ENCODE measurements around the gene SHC2.
"Not testable (repeated sequence)": the region's sequence is repeated elsewhere in the genome, so short reads cannot be mapped to it uniquely, and the experiment has no call there.

The SHC2 gene

DNA sequence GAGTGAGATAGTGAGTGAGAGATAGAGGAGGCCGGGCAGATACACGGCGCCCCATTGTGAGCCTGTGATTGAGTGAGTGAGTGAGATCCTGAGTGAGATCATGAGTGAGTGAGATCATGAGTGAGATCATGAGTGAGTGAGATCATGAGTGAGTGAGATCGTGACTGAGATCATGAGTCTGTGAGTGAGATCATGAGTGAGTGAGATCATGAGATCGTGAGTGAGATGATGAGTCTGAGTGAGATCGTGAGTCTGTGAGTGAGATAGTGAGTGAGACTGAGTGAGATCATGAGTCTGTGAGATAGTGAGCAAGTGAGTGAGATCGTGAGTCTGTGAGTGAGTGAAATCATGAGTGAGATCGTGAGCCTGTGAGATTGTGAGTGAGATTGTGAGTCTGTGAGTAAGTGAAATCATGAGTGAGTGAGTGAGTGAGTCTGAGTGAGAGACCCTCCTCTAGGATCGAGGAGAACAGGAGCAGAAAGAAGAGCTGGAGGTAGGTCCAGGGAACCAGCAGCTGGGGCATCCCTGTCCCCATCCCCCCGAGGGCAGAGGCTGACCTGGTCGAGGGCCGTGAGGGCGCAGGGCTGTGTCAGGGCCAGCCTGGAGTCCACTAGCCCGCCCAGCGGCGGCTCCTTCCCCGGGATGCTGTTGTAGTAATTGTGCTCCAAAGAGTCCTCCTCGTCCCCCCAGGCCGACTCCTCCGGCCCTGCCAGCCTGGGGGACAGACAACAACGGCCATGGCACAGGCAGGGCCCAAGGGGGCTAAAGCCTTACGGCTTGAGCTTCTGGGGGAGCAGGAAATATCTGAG, 26.5 kb downstream of the SHC2 start:
- POLR2A ChIA-PET = no interaction called here
- no peak for TF ChIP-seq ELF4 (IDR thresholded peaks at IDR 0.05)
- TF ChIP-seq, protein P1, sequence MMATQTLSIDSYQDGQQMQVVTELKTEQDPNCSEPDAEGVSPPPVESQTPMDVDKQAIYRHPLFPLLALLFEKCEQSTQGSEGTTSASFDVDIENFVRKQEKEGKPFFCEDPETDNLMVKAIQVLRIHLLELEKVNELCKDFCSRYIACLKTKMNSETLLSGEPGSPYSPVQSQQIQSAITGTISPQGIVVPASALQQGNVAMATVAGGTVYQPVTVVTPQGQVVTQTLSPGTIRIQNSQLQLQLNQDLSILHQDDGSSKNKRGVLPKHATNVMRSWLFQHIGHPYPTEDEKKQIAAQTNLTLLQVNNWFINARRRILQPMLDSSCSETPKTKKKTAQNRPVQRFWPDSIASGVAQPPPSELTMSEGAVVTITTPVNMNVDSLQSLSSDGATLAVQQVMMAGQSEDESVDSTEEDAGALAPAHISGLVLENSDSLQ (IDR thresholded peaks at IDR 0.05) = no peak
- TF ChIP-seq HDGF (IDR thresholded peaks at IDR 0.05; ENCODE audit: borderline replicate concordance) = no peak
- TF ChIP-seq ARNT (IDR thresholded peaks at IDR 0.05) = no peak
- no peak for TF ChIP-seq L3MBTL2 (conservative IDR thresholded peaks at IDR 0.05)
- no peak for TF ChIP-seq TARDBP (IDR thresholded peaks at IDR 0.05)
- no peak for TF ChIP-seq SUZ12 (IDR thresholded peaks at IDR 0.05)
- TF ChIP-seq CTBP1 (IDR thresholded peaks at IDR 0.05; ENCODE audit: borderline replicate concordance) = no peak
- TF ChIP-seq SP1 (IDR thresholded peaks at IDR 0.05) = no peak
- TF ChIP-seq BHLHE40 (IDR thresholded peaks at IDR 0.05; ENCODE audit: borderline replicate concordance) = no peak
- no peak for DNase-seq (ENCODE audit: extremely low spot score)
- CTCF ChIA-PET = no interaction called here

DNA sequence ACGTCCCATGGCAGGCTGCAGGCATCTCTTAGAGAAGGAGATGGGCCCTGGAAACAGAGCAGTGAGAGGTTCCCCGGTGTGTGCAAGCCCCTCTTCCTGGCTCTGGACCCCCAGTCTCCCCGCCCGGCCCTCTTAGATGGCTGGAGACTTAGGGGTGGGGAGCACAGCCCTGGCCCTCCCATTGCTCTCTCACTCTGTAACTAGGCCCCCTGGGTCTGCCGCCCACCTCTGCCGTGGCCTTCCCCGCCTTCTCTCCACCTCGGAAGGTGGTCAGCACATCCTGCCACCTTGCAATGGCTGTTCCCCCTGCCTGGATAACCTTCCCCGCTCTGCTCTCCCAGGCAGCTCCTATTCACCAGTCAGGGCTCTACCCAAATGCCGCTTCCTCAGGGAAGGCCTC, 30.1 kb downstream of the SHC2 start:
- CTCF ChIA-PET = no interaction called here
- DNase-seq (ENCODE audit: extremely low spot score) = no peak
- POLR2A ChIA-PET = no interaction called here
- no peak for TF ChIP-seq HDGF (IDR thresholded peaks at IDR 0.05; ENCODE audit: borderline replicate concordance)
- TF ChIP-seq FOXM1 (IDR thresholded peaks at IDR 0.05; ENCODE audit: borderline replicate concordance) = no peak
- TF ChIP-seq FOXA1 (IDR thresholded peaks at IDR 0.05) = no peak
- TF ChIP-seq L3MBTL2 (conservative IDR thresholded peaks at IDR 0.05) = no peak
- TF ChIP-seq FOXK2 (IDR thresholded peaks at IDR 0.05) = no peak
- TF ChIP-seq ELF4 (IDR thresholded peaks at IDR 0.05) = no peak
- no peak for TF ChIP-seq NFRKB (IDR thresholded peaks at IDR 0.05)
- no peak for TF ChIP-seq BHLHE40 (IDR thresholded peaks at IDR 0.05; ENCODE audit: borderline replicate concordance)

DNA sequence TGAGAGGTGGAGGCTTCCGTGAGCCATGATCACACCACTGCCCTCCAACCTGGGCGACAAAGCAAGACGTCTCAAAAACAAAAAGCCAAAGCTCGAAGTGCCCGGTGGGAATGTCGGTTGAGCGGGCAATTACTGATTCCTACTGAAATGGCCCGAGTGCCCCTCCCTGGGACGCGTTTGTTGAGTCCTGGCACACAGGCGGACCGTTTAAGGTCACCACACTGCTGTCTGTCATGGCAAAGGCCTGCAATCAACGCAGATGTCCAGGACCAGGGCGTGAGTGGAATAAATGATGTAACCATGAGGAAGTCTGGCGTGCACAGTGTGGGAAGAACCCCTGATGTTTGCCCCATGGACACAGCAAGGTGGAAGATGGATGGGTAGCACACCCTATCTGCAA, 32.7 kb downstream of the SHC2 start:
- CTCF ChIA-PET = no interaction called here
- DNase-seq (ENCODE audit: extremely low spot score) = no peak

DNA sequence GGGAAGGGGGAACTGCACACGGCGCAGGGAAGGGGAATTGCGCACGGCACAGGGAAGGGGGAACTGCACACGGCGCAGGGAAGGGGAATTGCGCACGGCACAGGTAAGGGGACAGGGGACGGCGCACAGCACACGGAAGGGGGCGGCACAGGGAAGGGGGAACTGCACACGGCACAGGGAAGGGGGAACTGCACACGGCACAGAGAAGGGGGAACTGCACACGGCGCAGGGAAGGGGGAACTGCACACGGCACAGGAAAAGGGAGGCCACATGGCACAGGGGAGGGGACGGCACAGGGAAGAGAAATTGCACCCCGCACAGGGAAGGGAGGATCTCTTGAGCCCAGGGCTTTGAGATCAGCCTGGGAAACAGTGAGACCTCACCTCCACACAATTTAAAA, 33.2 kb downstream of the SHC2 start:
- DNase-seq (ENCODE audit: extremely low spot score); CTCF ChIA-PET; POLR2A ChIA-PET: not testable (repeated sequence)

More for the DNA sequence above, 32.7 kb downstream of the SHC2 start:
- POLR2A ChIA-PET = no interaction called here
- TF ChIP-seq CTBP1 (IDR thresholded peaks at IDR 0.05; ENCODE audit: borderline replicate concordance) (no peak), ARNT (IDR thresholded peaks at IDR 0.05) (no peak), FOXM1 (IDR thresholded peaks at IDR 0.05; ENCODE audit: borderline replicate concordance) (no peak), L3MBTL2 (conservative IDR thresholded peaks at IDR 0.05) (no peak)

DNA sequence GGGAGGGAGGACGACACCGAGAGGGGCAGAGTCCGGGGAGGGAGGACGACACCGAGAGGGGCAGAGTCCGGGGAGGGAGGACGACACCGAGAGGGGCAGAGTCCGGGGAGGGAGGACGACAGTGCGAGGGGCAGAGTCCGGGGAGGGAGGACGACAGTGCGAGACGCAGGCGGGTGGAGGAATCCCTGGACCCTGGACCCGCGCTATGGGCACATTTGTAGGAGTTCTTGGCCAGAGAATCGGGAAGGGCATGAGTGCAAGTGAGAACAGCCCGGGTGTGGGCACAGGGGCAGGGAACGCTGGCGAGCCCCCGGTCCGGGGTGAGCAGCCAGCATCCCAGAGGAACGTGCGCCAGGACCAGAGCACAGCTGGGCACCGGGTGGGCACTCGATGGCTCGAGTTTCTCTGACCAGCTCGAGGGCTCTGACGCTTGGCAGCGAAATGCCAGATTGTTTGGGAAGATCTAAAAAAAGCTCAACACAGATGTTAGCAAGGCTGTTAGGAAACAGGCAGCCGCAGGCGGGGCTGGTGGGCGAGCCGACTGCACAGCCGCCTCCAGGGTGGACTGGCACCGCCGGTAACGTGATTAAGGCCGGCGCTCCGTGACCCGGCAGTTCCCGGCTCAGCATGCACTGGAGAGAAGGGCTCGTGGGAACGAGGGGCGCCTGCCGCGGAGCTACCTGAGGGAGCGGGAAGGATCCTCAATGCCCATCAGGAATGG, 33.9 kb downstream of the SHC2 start:
- TF ChIP-seq HDGF (IDR thresholded peaks at IDR 0.05; ENCODE audit: borderline replicate concordance) (no peak), SUZ12 (IDR thresholded peaks at IDR 0.05) (no peak), FOXM1 (IDR thresholded peaks at IDR 0.05; ENCODE audit: borderline replicate concordance) (no peak), CTBP1 (IDR thresholded peaks at IDR 0.05; ENCODE audit: borderline replicate concordance) (no peak), FOXK2 (IDR thresholded peaks at IDR 0.05) (no peak), TARDBP (IDR thresholded peaks at IDR 0.05) (no peak), ELF4 (IDR thresholded peaks at IDR 0.05) (no peak), SP1 (IDR thresholded peaks at IDR 0.05) (no peak), L3MBTL2 (conservative IDR thresholded peaks at IDR 0.05) (no peak), FOXA1 (IDR thresholded peaks at IDR 0.05) (no peak), NFRKB (IDR thresholded peaks at IDR 0.05) (no peak), BHLHE40 (IDR thresholded peaks at IDR 0.05; ENCODE audit: borderline replicate concordance) (no peak)
- TF ChIP-seq, protein P1 (IDR thresholded peaks at IDR 0.05) = no peak
- no peak for DNase-seq (ENCODE audit: extremely low spot score)
- ChIA-PET POLR2A (no interaction called here), CTCF (no interaction called here)

DNA sequence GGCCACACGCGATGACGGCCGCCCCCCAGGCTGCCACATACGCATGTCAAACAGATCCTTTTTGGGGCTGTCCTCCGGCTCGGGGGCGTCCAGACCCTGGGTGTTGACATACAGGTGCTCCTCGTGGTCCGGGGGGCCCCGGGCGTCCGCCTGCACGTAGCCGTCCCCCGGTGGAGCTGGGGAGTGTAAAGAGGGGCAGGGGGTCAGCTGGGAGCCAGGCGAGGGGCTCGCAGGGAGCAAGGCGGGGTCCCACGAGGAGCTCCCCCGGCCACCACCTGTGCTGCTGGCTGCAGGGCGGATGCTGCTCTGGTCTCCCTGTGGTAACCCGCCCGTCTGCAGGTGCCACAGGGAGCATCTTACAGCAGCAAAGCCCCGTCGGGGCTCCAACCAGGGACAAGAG, 35.8 kb downstream of the SHC2 start:
- POLR2A ChIA-PET = no interaction called here
- CTCF ChIA-PET = no interaction called here
- TF ChIP-seq ARNT (IDR thresholded peaks at IDR 0.05) = no peak
- no peak for TF ChIP-seq L3MBTL2 (conservative IDR thresholded peaks at IDR 0.05)
- no peak for TF ChIP-seq BHLHE40 (IDR thresholded peaks at IDR 0.05; ENCODE audit: borderline replicate concordance)
- no peak for TF ChIP-seq FOXA1 (IDR thresholded peaks at IDR 0.05)
- no peak for TF ChIP-seq ZNF384 (IDR thresholded peaks at IDR 0.05)
- no peak for TF ChIP-seq SP1 (IDR thresholded peaks at IDR 0.05)
- TF ChIP-seq ELF4 (IDR thresholded peaks at IDR 0.05) = no peak
- TF ChIP-seq LEF1 (IDR thresholded peaks at IDR 0.05; ENCODE audit: borderline replicate concordance) = no peak
- no peak for TF ChIP-seq SUZ12 (IDR thresholded peaks at IDR 0.05)
- TF ChIP-seq FOXM1 (IDR thresholded peaks at IDR 0.05; ENCODE audit: borderline replicate concordance) = no peak
- no peak for TF ChIP-seq CTBP1 (IDR thresholded peaks at IDR 0.05; ENCODE audit: borderline replicate concordance)
- TF ChIP-seq, protein P1 (IDR thresholded peaks at IDR 0.05) = no peak
- no peak for TF ChIP-seq FOXK2 (IDR thresholded peaks at IDR 0.05)
- no peak for DNase-seq (ENCODE audit: extremely low spot score)
